Right lobe of liver (tissue), 6 donors: ENCODE results near the gene NAA15. TPM values are rescaled to one million over a fixed set of nuclear protein-coding genes. Genes with fewer than 3 reads are reported as not detected.
A peak's percentile ranks its signal among the peaks of the same experiment; 100 is the strongest.

ENCODE experiments used
- ATAC-seq, 4 donors: fragments of 200-7000 bp; cut with Tn5 transposase; one replicate each; pipeline ENCODE4 v1.9.1; 2020; ENCODE audit warnings: mild to moderate bottlenecking in 4 of 4, moderate library complexity in 4 of 4
- DNase-seq, 3 donors: peaks; one replicate each; pipeline ENCODE4 v3.0.0-alpha.2; 2020
- H3K27ac ChIP-seq, 3 donors: fragments of 200-600 bp; one replicate each; pipeline ENCODE4 v1.8.0; 2022
- H3K27me3 ChIP-seq, 2 donors: fragments of 200-600 bp; one replicate each; pipeline ENCODE4 v1.8.0; 2022
- H3K36me3 ChIP-seq, 4 donors: fragments of 200-600 bp; sonication (generic) in 1 of 4; one replicate each; pipeline versions ENCODE4 v1.5.1 to v1.8.0; 2017 to 2022; ENCODE audit warnings: control low read depth in 1 of 4
- H3K4me1 ChIP-seq, 4 donors: fragments of 200-600 bp; sonication (generic) in 1 of 4; one replicate each; pipeline versions ENCODE4 v1.5.1 to v1.8.0; 2017 to 2022; ENCODE audit warnings: control low read depth in 1 of 4
- H3K4me3 ChIP-seq, 3 donors: fragments of 200-600 bp; one replicate each; pipeline ENCODE4 v1.8.0; 2022
- H3K9me3 ChIP-seq, 4 donors: fragments of 200-600 bp; sonication (generic) in 1 of 4; one replicate each; pipeline versions ENCODE4 v1.5.1 to v1.8.0; 2017 to 2022; ENCODE audit warnings: control low read depth in 1 of 4
- CTCF ChIP-seq, 4 donors: fragments of 200-600 bp in 3 of 4; fragments of 450-650 bp in 1 of 4; IDR thresholded peaks; one replicate each; pipeline versions ENCODE4 v1.5.1 to v1.8.0; 2016 to 2022; ENCODE audit warnings: antibody characterized with exemption in 4 of 4, mild to moderate bottlenecking in 2 of 4
- POLR2A ChIP-seq: fragments of 450-650 bp; IDR thresholded peaks from one replicate; pipeline ENCODE4 v1.6.1; 2017; ENCODE audit warnings: antibody characterized with exemption, mild to moderate bottlenecking
- WGBS: methylation state at CpG from one replicate; pipeline ENCODE4 v1.1.6; 2018; ENCODE audit warnings: low coverage, low lambda C conversion rate; ENCODE audit not compliant: insufficient coverage; ENCODE audit errors: missing lambda C conversion rate; 5-methylcytosine and 5-hydroxymethylcytosine counted together
- intact Hi-C, 2 donors: fragments of 100-400 bp; cut with DNase I; formaldehyde crosslinking; loops; one replicate each; pipeline versions ENCODE4 v1.11.2 to v1.14.1; 2022
- total RNA-seq, 6 experiments: library from RNA; depleted of rRNA in 2 of 6; stranded (reverse); fragments of >200 nt in 2 of 6; fragmentation: NEBNext Ultra II Directional in 3 of 6; extraction: Animal tissue kit (Norgen Biotek cat#: 25700) in 3 of 6; gene quantifications; one replicate each; pipeline versions ENCODE4 v1.1.0 to v1.2.4, GENCODE V29; 2016 to 2023
- donor health status: DM: no; HTN: yes; CAD: no.
- donor health status: DM: no; HTN: no; CAD: no.
- donor health status: DM: no; HTN: no; CAD: no.
- donor health status: DM: no; HTN: yes; CAD: no.
- donor health status: DM: no; HTN: yes; CAD: no.

Gene NAA15
- total RNA-seq, 6 experiments from 2014 or later, result 13.3 to 19.8 (median 16.5) TPM

- H3K27me3 ChIP-seq, result no peaks in the 10 kb centered on the region
- intact Hi-C loops, result no loop called here
- H3K9me3 ChIP-seq, result no peaks in the 10 kb centered on the region
- DNase-seq, result no peak
- H3K36me3 ChIP-seq, result peaks cover 0 to 20% (median 10%) of the 10 kb centered on the region in 4 donors
- no peak for ATAC-seq
- no peak overlapping the region for H3K27ac ChIP-seq
- no peak overlapping the region for H3K4me3 ChIP-seq
- 99% methylated on average over 7 of the region's 7 CpGs for WGBS
- TF ChIP-seq CTCF (IDR thresholded peaks at IDR 0.05) (no peak), POLR2A (no peak)
- H3K4me1 ChIP-seq, result no peaks in the 10 kb centered on the region
Measured at GRCh38 chr4:139286186-139286698, 15.1 kb upstream of the NAA15 start.

GRCh38 chr4:139295206-139295941 lies 5.9 kb upstream of the NAA15 start:
- 0% methylated on average over 27 of the region's 51 CpGs for WGBS
- peak; percentile 97 to 99 (median 98) for DNase-seq

GRCh38 chr4:139295942-139296299 lies 5.4 kb upstream of the NAA15 start:
- DNase-seq (no peak), ATAC-seq (no peak)
- WGBS, result 16% methylated on average over 6 of the region's 6 CpGs
- Histone ChIP-seq H3K4me1 (peaks cover 0 to 31% (median 2%) of the 10 kb centered on the region in 4 donors), H3K27ac (peak overlapping the region; percentile 87 to 92 (median 92)), H3K9me3 (no peaks in the 10 kb centered on the region), H3K4me3 (peak overlapping the region; percentile 74 to 83 (median 77)), H3K36me3 (peaks cover 0 to 28% (median 13%) of the 10 kb centered on the region in 4 donors), H3K27me3 (no peaks in the 10 kb centered on the region)
- TF ChIP-seq CTCF (IDR thresholded peaks at IDR 0.05), result no peak
- TF ChIP-seq POLR2A, result no peak
- intact Hi-C loops, result loop anchor here in 1 of 2 donors (10.0 kb wide), 1 partner anchor 201 kb away; no protein-coding TSS in a partner anchor

More at GRCh38 chr4:139295206-139295941, 5.9 kb upstream of the NAA15 start:
- H3K27me3 ChIP-seq, result no peaks in the 10 kb centered on the region
- H3K4me3 ChIP-seq, result peak overlapping the region; percentile 74 to 83 (median 77)
- peak; percentile 95 to 99 (median 97) for ATAC-seq
- peaks cover 0 to 33% (median 14%) of the 10 kb centered on the region in 4 donors for H3K36me3 ChIP-seq
- H3K4me1 ChIP-seq, result peaks cover 0 to 31% (median 2%) of the 10 kb centered on the region in 4 donors
- H3K27ac ChIP-seq, result peak overlapping the region; percentile 87 to 92 (median 92)
- intact Hi-C loops, result loop anchor here in 1 of 2 donors (10.0 kb wide), 1 partner anchor 201 kb away; no protein-coding TSS in a partner anchor
- no peaks in the 10 kb centered on the region for H3K9me3 ChIP-seq
- TF ChIP-seq POLR2A (peak; percentile 78), CTCF (IDR thresholded peaks at IDR 0.05) (peak; percentile 93 to 99 (median 98))

- Histone ChIP-seq H3K36me3 (peaks cover 0 to 17% (median 7%) of the 10 kb centered on the region in 4 donors), H3K4me3 (no peak overlapping the region), H3K9me3 (no peaks in the 10 kb centered on the region), H3K27me3 (no peaks in the 10 kb centered on the region), H3K27ac (no peak overlapping the region), H3K4me1 (peaks cover 0 to 31% (median 2%) of the 10 kb centered on the region in 4 donors)
- 17% methylated on average over 2 of the region's 2 CpGs for WGBS
- TF ChIP-seq CTCF (IDR thresholded peaks at IDR 0.05), result no peak
- no peak for TF ChIP-seq POLR2A
- DNase-seq (no peak), ATAC-seq (no peak)
- intact Hi-C loops, result loop anchor here in 1 of 2 donors (10.0 kb wide), 1 partner anchor 202 kb away; no protein-coding TSS in a partner anchor
Measured at GRCh38 chr4:139297001-139297410, 4.3 kb upstream of the NAA15 start.
